Measurements from ENCODE around the gene SH3RF2.
A peak's percentile ranks its signal among the peaks of the same experiment; 100 is the strongest.

Gene SH3RF2

GRCh38 chr5:146073239-146073900 is 137.0 kb downstream of the SH3RF2 start:
- Histone ChIP-seq H3K36me3 (ENCODE audit: control insufficient read depth in 1 of 2, insufficient read depth in 2 of 2, low read length in 2 of 2) (no peaks in the 10 kb centered on the region), H3K18ac (ENCODE audit: low read length) (no peak overlapping the region), H3K9ac (ENCODE audit: low read length) (no peak overlapping the region), H4K91ac (ENCODE audit: low read depth, low read length) (no peak overlapping the region), H3K27ac (ENCODE audit: low read depth, low read length) (no peak overlapping the region), H3K23ac (ENCODE audit: low read length) (no peak overlapping the region), H3K79me2 (ENCODE audit: control insufficient read depth, insufficient read depth, low read length, poor library complexity) (no peaks in the 10 kb centered on the region), H2BK12ac (ENCODE audit: low read length) (no peak overlapping the region), H3K27me3 (ENCODE audit: insufficient read depth, low read length) (no peaks in the 10 kb centered on the region), H3K4me3 (ENCODE audit: low read depth, low read length) (no peak overlapping the region), H2BK5ac (ENCODE audit: low read depth, low read length, poor library complexity) (no peak overlapping the region), H2AK5ac (ENCODE audit: low read length) (no peak overlapping the region), H2BK120ac (ENCODE audit: insufficient read depth, low read length, poor library complexity) (no peak overlapping the region), H3K4me1 (ENCODE audit: control insufficient read depth in 1 of 2, insufficient read depth in 2 of 2, low read length in 2 of 2) (peaks cover 0 to 2% of the 10 kb centered on the region in 2 experiments), H3K4ac (ENCODE audit: low read depth, low read length) (no peak overlapping the region), H3K9me3 (ENCODE audit: insufficient read depth, low read depth, low read length) (no peaks in the 10 kb centered on the region), H3K14ac (ENCODE audit: low read length) (no peak overlapping the region), H4K12ac (ENCODE audit: low read depth, low read length) (no peak overlapping the region), H4K8ac (ENCODE audit: low read depth, low read length) (no peak overlapping the region), H2AFZ (ENCODE audit: insufficient read depth, low read length, poor library complexity) (no peak overlapping the region), H3K4me2 (ENCODE audit: low read length) (no peak overlapping the region), H3K79me1 (ENCODE audit: low read length) (no peaks in the 10 kb centered on the region)
- peak in 1 of 2 donors; percentile 44 for DNase-seq
- no CpG with 5 or more reads among the region's 9 CpGs for WGBS (ENCODE audit: extremely low coverage, insufficient coverage, insufficient read length)

DNA sequence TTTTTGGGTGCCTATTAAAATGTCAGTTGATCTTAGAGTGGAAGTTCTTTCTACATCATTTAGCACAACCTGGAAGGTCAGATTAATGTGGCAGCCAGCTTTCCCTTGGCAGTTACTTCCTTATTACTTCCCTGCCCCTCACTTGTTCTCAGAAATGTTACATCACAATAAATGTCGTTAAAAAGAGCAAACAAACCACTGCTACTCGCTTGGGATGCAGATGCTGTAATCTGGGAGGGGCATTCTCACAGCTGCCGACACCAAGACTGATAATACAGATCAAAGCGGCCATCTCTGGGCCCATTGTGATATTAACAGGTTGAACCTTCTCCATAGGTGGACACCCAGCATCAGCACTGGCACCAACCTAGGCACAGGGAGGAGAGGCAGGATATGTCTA is 139.7 kb downstream of the SH3RF2 start:
- no peak overlapping the region for H2BK5ac ChIP-seq (ENCODE audit: low read depth, low read length, poor library complexity)
- no peaks in the 10 kb centered on the region for H3K79me2 ChIP-seq (ENCODE audit: control insufficient read depth, insufficient read depth, low read length, poor library complexity)
- no peak overlapping the region for H4K91ac ChIP-seq (ENCODE audit: low read depth, low read length)
- H3K9ac ChIP-seq (ENCODE audit: low read length), result no peak overlapping the region
- no peak overlapping the region for H3K18ac ChIP-seq (ENCODE audit: low read length)
- no peak overlapping the region for H2BK120ac ChIP-seq (ENCODE audit: insufficient read depth, low read length, poor library complexity)
- WGBS (ENCODE audit: extremely low coverage, insufficient coverage, insufficient read length), result no CpG with 5 or more reads among the region's 4 CpGs
- no peak overlapping the region for H3K4me3 ChIP-seq (ENCODE audit: low read depth, low read length)
- no peak overlapping the region for H2BK12ac ChIP-seq (ENCODE audit: low read length)
- H3K14ac ChIP-seq (ENCODE audit: low read length), result no peak overlapping the region
- no peaks in the 10 kb centered on the region for H3K27me3 ChIP-seq (ENCODE audit: insufficient read depth, low read length)
- H2AFZ ChIP-seq (ENCODE audit: insufficient read depth, low read length, poor library complexity), result no peak overlapping the region
- H3K36me3 ChIP-seq (ENCODE audit: control insufficient read depth in 1 of 2, insufficient read depth in 2 of 2, low read length in 2 of 2), result no peaks in the 10 kb centered on the region
- no peaks in the 10 kb centered on the region for H3K9me3 ChIP-seq (ENCODE audit: insufficient read depth, low read depth, low read length)
- no peak overlapping the region for H4K12ac ChIP-seq (ENCODE audit: low read depth, low read length)
- no peak overlapping the region for H3K4ac ChIP-seq (ENCODE audit: low read depth, low read length)
- no peak for DNase-seq
- no peak overlapping the region for H4K8ac ChIP-seq (ENCODE audit: low read depth, low read length)
- H3K4me1 ChIP-seq (ENCODE audit: control insufficient read depth in 1 of 2, insufficient read depth in 2 of 2, low read length in 2 of 2), result peaks cover 0 to 2% of the 10 kb centered on the region in 2 experiments
- no peak overlapping the region for H2AK5ac ChIP-seq (ENCODE audit: low read length)
- H3K79me1 ChIP-seq (ENCODE audit: low read length), result no peaks in the 10 kb centered on the region
- H3K23ac ChIP-seq (ENCODE audit: low read length), result no peak overlapping the region
- no peak overlapping the region for H3K4me2 ChIP-seq (ENCODE audit: low read length)
- H3K27ac ChIP-seq (ENCODE audit: low read depth, low read length), result no peak overlapping the region

- H2BK12ac ChIP-seq (ENCODE audit: low read length), result no peak overlapping the region
- no peak overlapping the region for H4K91ac ChIP-seq (ENCODE audit: low read depth, low read length)
- no peak overlapping the region for H3K27ac ChIP-seq (ENCODE audit: low read depth, low read length)
- no peak overlapping the region for H3K14ac ChIP-seq (ENCODE audit: low read length)
- H2BK120ac ChIP-seq (ENCODE audit: insufficient read depth, low read length, poor library complexity), result no peak overlapping the region
- H3K4me1 ChIP-seq (ENCODE audit: control insufficient read depth in 1 of 2, insufficient read depth in 2 of 2, low read length in 2 of 2), result peaks cover 0 to 2% of the 10 kb centered on the region in 2 experiments
- no peak overlapping the region for H3K4me2 ChIP-seq (ENCODE audit: low read length)
- no CpG with 5 or more reads among the region's 4 CpGs for WGBS (ENCODE audit: extremely low coverage, insufficient coverage, insufficient read length)
- no peak overlapping the region for H2AK5ac ChIP-seq (ENCODE audit: low read length)
- no peak overlapping the region for H3K18ac ChIP-seq (ENCODE audit: low read length)
- H3K36me3 ChIP-seq (ENCODE audit: control insufficient read depth in 1 of 2, insufficient read depth in 2 of 2, low read length in 2 of 2), result no peaks in the 10 kb centered on the region
- no peak overlapping the region for H2AFZ ChIP-seq (ENCODE audit: insufficient read depth, low read length, poor library complexity)
- H3K9me3 ChIP-seq (ENCODE audit: insufficient read depth, low read depth, low read length), result no peaks in the 10 kb centered on the region
- H3K4ac ChIP-seq (ENCODE audit: low read depth, low read length), result no peak overlapping the region
- H3K79me1 ChIP-seq (ENCODE audit: low read length), result no peaks in the 10 kb centered on the region
- no peak overlapping the region for H3K23ac ChIP-seq (ENCODE audit: low read length)
- H3K4me3 ChIP-seq (ENCODE audit: low read depth, low read length), result no peak overlapping the region
- DNase-seq, result no peak
- H3K9ac ChIP-seq (ENCODE audit: low read length), result no peak overlapping the region
- H2BK5ac ChIP-seq (ENCODE audit: low read depth, low read length, poor library complexity), result no peak overlapping the region
- no peak overlapping the region for H4K8ac ChIP-seq (ENCODE audit: low read depth, low read length)
- no peaks in the 10 kb centered on the region for H3K79me2 ChIP-seq (ENCODE audit: control insufficient read depth, insufficient read depth, low read length, poor library complexity)
- no peak overlapping the region for H4K12ac ChIP-seq (ENCODE audit: low read depth, low read length)
- no peaks in the 10 kb centered on the region for H3K27me3 ChIP-seq (ENCODE audit: insufficient read depth, low read length)
These were observed 140.1 kb downstream of the SH3RF2 start for GRCh38 chr5:146076455-146076854.

DNA sequence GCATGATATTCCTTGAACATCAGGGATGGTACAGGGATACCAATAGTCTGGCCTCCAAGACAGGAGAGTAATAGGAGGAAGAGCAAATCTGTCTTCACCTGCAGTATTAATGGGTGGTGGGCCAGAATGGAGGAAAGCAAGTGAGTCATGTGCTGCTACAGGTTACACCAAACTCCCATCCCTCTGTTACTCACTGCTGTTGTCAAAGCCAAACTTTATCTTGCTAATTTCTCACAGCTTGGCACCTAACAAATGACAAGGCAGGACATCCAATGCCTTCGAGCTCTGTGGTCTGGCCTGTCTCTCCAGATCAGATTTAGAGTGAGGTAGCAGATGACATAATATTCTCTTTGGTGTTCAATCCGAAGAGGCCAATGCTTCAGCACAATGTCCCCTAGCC is 142.2 kb downstream of the SH3RF2 start:
- Histone ChIP-seq H2BK5ac (ENCODE audit: low read depth, low read length, poor library complexity) (no peak overlapping the region), H3K9ac (ENCODE audit: low read length) (no peak overlapping the region), H3K36me3 (ENCODE audit: control insufficient read depth in 1 of 2, insufficient read depth in 2 of 2, low read length in 2 of 2) (no peaks in the 10 kb centered on the region), H2AFZ (ENCODE audit: insufficient read depth, low read length, poor library complexity) (no peak overlapping the region), H2BK12ac (ENCODE audit: low read length) (no peak overlapping the region), H3K23ac (ENCODE audit: low read length) (no peak overlapping the region), H3K4me1 (ENCODE audit: control insufficient read depth in 1 of 2, insufficient read depth in 2 of 2, low read length in 2 of 2) (peaks cover 0 to 2% of the 10 kb centered on the region in 2 experiments), H4K12ac (ENCODE audit: low read depth, low read length) (no peak overlapping the region), H3K79me2 (ENCODE audit: control insufficient read depth, insufficient read depth, low read length, poor library complexity) (no peaks in the 10 kb centered on the region), H4K8ac (ENCODE audit: low read depth, low read length) (no peak overlapping the region), H3K9me3 (ENCODE audit: insufficient read depth, low read depth, low read length) (no peaks in the 10 kb centered on the region), H2BK120ac (ENCODE audit: insufficient read depth, low read length, poor library complexity) (no peak overlapping the region), H3K14ac (ENCODE audit: low read length) (no peak overlapping the region), H3K4me2 (ENCODE audit: low read length) (no peak overlapping the region), H3K27ac (ENCODE audit: low read depth, low read length) (no peak overlapping the region), H3K79me1 (ENCODE audit: low read length) (no peaks in the 10 kb centered on the region), H3K4ac (ENCODE audit: low read depth, low read length) (no peak overlapping the region), H2AK5ac (ENCODE audit: low read length) (no peak overlapping the region), H4K91ac (ENCODE audit: low read depth, low read length) (no peak overlapping the region), H3K27me3 (ENCODE audit: insufficient read depth, low read length) (no peaks in the 10 kb centered on the region), H3K4me3 (ENCODE audit: low read depth, low read length) (no peak overlapping the region), H3K18ac (ENCODE audit: low read length) (no peak overlapping the region)
- no CpG with 5 or more reads among the region's 2 CpGs for WGBS (ENCODE audit: extremely low coverage, insufficient coverage, insufficient read length)
- DNase-seq, result no peak
